Measurements from ENCODE around the gene CLEC2L.
"Not testable (repeated sequence)": the region's sequence is repeated elsewhere in the genome, so short reads cannot be mapped to it uniquely, and the experiment has no call there.

The CLEC2L gene

DNA sequence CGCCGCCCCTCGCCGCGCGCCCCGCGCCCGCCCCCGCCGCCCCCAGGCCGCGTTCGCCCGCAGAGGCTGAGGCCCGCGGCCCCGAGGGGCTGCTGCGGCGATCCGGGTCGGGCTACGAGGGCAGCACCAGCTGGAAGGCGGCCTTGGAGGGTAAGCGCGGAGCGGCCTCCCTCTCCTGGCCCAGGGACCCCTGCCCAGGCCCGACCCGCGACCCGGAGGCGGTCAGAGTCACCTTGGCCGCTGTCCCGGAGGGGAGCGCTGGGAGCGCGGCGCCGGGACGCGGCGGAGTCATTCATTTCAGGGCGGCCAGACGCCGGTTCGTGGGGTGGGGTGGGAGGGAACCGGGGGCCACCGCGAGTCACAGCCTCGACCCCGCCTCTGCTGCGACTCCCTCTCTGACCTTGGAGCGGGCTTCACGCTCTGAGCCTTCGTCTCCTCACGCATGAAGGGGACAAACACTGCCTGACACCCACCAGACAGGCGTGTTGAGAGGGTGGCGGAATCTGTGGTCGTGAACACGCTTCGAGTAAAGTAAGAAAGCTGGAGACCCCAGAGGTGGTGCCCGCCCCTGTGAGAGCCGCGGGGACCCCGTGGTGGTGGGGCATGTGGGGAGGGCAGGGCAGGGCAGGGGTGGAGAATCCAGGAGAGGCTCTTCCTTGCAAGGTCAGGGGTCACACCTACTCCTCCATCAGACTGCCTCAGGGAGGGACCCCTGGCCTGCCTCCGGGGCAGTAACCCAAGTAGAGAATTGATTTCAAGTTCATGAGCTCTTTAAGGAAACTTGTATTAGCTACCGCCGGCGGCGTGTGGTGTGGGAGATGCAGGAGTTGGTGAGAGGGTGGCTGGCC, 707 bp downstream of the CLEC2L start:
- no peak for DNase-seq

DNA sequence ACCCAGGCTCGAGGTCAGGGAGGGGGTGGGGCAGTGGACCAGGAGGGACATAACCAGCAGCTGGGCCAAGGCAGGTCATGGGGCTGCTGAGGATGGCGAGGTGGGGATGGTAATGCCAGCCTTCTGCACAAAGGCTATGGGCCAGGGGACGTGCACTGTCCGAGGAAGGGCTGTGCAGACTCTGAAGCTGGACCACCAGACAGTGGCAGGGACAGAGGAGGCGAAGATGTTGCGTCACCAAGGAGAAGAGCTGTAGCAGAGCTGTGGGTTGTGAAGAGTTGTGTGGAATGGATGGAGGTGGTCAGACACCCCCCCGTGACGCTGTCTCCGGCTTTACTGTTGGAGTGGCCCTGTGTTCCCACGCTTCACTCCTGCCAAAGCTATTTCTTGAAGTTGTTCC, 1.8 kb downstream of the CLEC2L start:
- DNase-seq, result no peak

DNA sequence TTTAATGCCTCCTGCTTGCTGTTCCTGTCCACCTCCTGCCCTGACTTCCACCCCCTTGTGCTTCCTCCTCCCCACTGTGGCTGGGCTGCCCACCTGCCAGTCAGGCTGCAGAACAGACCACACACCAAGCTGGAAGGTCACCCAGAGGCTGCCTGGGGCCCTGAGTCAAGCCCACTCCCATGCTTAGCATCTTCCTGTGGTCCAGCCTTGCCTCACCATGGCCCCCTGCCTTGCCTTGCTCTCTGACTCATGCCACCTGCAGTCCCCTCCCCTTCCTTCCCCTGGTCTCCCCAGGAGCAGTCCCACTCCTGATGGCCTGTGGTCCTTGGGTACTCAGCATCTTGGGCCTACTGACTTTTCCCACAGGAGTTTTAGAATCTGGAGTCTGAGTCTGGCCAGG, 2.3 kb downstream of the CLEC2L start:
- DNase-seq, result no peak

DNA sequence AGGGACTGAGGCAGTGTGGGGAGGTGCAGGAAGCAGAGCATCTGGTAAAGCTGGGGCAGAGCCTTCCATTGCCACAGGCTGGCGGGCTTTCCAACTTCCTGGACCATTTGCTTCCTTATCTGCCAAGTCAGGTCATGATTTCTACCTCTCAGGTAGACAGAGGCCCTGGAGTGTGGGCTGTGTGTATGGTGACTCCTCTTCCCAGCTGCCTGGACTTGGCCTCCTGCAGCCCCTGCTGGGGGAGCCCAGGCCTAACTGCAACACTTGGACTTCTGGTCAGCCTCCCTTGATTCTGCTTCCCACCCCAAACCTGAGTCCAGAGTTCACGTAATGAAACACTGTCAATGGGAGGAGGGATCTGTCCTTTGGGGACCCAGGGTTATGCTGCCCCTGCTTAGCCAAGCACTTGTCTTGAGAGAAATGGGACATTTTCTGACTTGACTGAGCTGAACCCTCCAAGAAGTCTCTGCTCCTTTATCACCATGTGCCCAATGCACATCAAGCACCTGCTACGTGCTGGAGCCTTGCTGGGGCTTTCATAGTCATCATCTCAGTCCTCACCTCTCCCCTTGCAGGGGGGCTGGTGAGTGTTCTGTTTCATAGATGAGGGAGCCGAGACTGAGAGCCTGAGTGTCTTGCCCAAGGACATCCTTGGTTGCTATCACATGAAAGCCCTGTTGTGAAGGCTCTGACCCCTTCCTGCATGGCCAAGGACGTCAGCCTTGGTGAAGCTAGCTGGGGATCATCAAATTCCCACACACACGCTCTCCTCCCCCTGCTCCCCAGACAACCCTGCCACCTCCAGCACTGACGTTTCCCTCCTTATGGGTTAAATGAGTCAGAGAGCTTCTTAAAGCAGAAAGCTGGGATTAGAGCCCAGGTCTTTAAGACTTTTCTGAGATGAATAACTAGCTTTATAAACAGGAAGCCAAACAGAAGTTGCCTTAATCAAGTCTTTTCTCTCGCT, 3.4 kb downstream of the CLEC2L start:
- DNase-seq, result no peak

DNA sequence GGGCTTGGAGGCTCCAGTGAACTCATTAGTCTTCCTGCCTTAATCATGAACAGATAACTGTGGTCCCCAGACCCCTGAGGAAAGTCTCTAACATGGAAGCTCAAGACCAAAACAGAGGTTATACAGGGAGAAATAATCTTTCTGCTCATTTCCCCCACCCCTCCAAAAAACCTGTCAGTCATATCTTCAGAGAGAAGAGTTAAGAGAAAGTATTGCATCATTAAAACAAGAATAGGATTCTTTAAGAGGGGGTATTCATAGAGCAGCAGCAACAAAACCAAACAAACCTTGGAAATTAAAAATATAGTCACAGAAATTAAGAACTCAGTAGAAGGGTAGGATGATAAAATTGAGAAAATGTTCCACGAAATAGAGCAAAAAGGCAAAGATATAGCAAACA, 7.6 kb downstream of the CLEC2L start:
- no peak for DNase-seq

DNA sequence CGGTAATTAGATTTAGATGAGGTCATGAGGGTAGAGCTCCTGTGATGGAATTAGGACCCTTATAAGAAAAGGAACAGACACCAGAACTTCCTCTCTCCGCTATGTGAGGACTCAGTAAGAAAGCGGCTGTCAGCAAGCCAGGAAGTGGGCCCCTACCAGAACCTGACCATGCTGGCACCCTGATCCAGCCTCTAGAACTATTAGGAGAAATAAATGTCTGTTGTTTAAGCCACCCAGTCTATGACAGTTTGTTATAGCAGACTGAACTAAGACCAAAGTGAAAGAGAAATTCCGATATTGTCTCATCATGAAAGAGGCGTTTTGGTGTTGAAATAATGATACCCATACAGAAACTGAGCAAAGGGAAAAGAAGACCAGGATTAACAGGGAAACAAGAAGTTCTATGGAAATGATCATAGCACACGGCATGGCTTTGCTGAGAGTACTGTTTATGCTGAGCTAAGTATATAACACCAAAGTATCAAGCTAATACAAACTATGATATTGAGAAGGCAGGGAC, 9.2 kb downstream of the CLEC2L start:
- no peak for DNase-seq

DNA sequence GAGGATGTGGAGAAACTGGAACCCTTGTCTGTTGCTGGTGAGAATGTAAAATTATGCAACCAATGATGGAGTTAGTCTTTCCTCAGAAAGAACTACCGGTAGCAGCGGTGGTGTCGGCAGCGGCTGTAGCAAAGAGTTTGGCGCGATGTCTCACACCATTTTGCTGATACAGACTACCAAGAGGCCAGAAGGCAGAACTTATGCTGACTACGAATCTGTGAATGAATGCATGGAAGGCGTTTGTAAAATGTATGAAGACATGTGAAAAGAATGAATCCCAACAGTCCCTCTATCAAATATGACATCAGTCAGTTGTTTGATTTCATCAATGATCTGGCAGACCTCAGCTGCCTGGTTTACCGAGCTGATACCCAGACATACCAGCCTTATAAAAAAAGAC, 10.6 kb downstream of the CLEC2L start:
- no peak for DNase-seq

DNA sequence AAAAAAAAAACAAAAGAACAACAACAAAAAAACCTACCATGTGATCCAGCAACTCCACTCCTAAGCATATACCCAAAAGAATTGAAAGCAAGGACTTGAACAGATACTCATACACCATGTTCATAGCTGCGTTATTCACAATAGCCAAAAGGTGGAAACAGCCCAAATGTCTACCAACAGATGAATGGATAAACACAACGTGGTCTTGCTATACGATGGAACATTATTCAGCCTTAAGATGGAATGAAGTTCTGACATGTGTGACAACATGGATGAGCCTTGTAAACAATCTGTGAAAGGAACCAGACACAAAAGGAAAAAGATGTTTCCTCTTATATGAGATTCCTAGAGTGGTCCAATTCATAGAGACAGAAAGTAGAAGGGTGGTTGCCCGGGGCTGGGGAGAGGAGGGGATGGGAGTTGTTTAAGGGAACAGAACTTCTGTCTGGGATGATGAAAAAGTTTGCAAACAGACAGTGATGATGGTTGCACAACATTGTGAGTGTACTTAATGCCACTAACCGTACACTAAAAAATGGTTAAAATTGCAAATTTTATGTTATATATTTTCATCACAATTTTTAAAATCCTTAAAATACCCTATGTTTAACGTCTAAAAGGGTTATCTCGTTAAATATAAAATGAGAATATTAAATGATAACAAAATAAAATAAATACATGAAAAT, 11.6 kb downstream of the CLEC2L start:
- DNase-seq, result no peak

DNA sequence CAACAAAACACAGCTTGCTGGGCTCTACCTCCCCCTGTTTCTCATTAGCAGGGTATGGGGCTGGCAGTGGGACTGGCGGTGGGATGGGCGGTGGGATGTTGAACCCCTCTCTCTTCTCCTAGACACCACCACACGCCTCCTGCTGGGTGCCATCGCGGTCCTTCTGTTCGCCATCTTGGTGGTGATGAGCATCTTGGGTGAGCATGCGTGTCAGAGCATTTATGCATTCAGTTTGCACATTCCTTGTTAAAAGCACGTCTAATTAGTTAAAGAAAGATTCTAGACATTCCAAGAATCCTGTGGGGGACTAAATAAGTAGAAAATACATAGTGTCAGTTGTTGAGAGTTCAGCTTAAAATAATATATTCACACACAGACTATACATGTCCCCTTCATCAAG, 12.7 kb downstream of the CLEC2L start:
- DNase-seq, result no peak

DNA sequence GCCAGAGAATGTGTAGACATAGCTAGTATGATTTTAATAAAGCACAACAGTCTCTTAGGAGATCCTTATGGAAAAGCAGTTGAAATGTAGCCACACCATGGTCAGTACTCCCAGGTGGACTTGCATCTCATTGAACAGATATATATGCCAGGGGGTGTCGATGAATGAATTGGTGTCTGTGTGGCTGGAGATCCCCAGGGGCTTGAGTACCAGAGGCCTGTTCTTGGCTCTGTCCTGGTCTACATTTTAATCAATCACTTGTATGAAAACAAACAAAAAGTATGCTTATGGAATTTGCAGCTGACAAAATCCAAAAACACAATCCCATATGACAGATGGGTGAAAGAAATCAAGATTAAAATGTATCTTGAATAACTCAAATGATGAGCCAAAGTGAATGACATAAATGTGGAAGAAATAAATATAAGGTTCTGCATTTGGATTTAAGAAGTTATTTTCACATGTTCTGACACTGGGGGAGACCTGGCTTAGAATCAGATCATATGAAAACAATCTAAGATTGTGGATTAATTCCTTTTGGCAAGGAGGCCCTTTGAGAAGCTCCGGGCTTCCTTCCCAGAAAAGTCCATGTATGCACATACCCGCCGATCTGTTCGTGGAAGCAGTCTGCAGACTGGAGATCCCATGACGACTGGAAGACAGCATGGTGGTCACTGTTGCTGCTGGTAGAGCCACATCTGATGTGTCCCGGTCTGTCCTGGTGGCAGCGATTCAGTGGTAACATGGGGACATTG, 15.6 kb downstream of the CLEC2L start:
- no peak for DNase-seq

DNA sequence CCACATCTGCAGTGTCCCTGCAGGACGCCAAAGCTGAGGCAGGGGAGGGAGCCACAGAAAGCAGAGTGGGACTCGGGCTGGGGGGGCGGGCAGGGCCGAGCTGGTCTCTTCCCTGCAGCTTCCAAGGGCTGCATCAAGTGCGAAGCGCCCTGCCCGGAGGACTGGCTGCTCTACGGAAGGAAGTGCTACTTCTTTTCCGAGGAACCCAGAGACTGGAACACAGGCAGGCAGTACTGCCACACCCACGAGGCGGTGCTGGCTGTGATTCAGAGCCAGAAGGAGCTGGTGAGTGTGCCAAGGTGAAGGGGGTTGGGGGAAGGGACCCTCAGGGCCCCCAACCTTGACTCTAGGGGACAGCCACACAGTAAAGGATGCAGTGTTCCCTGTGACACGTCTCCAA, 16.7 kb downstream of the CLEC2L start:
- DNase-seq, result no peak

DNA sequence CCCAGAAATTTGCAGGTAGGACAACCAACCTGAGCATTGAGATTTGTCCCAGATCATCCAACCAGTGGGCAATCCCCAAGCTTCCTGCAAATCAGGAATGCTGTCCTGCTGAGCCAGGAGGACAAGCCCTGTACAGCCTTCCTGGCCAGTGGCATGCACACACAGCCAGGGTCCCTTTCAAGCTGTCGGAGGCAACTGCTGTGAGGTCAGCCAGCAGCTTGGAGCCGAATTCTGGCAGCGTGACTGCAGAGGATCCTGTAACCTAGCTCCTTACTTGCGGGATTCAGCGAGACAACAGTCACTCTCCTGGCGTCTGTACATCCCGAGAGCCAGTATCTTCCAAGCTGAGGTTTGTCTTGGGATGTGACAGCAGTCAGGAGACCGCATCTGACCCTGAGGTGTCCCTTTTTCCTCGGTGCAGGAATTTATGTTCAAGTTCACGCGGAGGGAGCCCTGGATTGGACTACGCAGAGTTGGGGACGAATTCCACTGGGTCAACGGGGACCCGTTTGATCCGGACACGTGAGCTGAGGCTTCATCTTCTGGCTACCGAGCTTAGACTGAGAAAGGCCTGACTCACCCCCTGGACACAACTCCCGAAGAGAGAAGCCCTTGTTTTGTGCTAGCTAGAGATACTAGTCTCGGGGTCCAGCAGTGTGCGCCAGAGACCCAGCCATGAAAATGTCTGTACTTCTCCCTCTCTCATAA, 18.3 kb downstream of the CLEC2L start:
- DNase-seq, result no peak

DNA sequence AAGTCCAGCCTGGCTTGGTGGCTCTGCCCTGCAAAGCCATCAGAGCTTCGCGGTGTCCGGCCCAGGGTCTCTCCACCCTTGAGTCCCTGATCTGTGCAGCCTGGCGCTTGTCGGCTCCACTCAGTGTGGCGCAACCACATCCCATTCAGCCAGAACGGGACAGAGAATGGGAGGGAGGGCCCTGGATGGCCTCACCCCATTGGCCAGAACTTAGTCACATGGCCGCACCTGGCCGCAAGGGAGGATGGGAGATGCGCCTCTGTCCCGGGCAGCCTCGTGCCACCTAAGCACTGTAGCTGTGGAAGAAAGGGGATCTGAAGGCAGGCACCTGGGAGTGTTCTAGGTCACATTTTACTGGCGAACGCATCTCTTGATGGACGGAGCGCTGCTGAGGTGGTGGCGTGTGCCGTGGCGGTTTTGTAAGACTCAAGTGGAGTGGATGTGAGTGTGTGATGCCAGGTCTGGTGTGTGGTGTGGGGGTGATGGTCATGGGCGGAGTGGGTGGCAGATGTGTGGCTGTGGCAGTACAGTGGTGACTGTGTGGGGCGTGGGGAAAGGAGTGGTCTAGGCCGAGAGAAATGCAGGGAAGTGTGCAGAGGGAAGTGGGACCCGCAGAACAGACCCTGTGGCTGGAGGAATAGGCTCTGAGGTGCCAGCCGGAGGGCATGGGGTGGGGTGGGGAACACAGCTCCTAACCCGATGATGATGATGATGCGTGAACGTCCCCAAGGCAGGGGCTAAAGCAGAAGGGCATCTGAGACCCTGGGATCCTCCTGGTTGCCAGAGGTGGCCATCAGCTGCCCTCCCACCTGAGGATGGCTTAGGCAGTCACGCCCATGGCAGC, 19.0 kb downstream of the CLEC2L start:
- no peak for DNase-seq

DNA sequence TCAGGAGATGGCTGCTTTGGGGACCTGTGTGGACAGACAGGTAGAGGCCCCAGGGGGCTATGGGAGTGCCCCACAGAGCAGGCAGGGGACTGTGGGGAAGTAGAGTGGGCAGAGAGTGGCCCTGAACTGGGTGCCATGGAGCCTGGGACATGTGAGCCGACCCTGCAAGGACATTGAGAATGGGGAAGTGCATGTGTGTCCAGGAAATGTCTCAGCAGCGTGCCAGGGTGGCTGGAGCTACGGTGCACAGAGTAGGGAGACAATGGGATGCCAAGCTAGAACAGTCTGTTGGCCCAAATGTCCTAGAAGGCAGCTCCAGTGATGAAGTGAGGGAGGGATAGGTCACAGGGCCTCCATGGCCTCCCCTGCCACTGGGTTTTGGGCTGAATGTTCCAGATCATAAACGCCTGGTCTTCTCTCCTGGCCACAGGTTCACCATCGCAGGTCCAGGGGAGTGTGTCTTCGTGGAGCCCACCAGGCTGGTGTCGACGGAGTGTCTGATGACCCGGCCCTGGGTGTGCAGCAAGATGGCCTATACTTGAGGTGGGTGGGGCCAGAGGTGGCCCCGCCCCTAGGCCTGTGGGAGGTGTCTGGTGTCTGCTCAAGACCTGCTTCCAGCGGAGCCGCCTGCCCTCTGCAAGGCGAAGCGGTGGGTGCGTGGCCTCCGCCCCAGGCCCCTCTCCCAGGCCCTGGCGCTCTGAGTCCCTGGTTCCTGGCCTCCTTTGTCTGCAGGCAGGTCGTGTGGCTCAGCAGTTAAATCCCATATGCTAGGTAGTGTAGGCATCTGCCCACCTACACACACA, 20.5 kb downstream of the CLEC2L start:
- DNase-seq, result no peak

DNA sequence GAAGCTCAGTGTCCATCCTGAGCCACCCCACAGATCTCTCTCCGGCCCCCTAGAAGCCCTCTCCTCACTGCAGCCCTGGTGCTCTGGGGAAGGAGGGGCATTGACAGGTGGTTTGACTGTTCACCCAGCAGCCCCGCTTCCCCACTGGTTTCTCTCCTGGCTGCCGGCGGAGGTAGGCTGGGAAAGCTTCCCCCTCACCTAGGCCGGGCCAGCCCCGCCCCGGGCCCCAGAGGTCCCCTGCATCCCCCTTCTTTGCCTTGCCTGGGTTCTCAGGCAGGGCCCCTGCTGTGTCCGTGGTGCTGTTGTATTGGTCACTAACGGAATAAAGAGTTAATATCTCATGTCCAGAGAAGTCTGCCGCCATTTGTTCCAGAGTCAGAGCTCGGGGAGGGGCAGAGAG, 21.2 kb downstream of the CLEC2L start:
- no peak for DNase-seq

DNA sequence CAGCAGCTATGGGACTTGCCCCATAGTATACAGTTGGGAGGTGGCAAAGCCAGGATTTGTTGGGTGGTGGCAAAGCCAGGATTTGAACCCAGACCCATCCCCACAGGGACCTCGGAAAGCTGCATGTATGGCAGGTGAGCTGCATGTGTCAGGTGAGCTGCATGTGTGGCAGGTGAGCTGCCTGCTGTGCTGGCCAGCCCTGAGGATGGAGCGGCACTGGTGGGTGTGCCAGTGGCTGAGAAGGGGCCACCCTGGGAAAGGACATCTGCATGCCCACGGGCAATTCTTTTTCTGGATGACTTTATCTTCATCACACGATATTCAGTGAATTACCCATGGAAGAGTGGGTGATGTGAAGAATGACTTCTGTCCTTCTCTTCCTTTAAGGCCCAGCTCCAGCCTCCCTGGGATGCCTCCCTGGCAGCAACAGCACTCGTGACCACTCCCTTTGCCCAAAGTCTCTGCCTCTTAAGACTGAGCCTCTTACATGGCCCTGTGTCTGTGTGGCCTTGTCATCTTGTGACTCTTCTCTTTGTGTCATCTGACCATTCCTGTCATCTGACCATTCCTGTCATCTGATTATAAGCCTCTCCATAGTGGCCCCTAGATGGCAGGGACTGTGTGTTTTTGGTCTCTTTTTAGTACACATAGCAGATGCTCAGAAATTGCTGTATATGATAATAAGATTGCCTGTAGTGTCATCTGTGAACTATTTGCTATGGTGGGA, 25.0 kb downstream of the CLEC2L start:
- no peak for DNase-seq

DNA sequence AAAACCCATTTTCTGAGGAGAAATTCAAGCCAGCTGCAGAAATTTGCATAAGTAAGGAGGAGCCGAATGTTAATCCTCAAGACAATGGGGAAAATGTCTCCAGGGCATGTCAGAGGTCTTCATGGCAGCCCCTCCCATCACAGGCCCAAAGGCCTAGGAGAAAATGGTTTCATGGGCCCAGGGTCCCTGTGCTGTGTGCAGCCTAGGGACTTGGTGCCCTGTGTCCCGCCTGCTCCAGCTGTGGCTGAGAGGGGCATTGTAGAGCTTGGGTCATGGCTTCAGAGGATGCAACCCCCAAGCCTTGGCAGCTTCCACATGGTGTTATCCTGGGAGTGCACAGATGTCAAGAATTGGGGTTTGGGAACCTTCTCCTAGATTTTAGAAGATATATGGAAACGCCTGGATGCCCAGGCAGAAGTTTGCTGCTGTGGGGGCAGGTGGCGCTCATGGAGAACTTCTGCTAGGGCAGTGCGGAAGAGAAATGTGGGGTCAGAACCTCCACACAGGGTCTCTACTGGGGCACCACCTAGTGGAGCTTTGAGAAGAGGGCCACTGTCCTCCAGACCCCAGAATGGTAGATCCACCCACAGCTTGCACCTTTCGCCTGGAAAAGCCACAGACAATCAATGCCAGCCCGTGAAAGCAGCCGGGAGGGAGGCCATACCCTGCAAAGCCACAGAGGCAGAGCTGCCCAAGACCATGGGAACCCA, 30.7 kb downstream of the CLEC2L start:
- DNase-seq, result not testable (repeated sequence)

DNA sequence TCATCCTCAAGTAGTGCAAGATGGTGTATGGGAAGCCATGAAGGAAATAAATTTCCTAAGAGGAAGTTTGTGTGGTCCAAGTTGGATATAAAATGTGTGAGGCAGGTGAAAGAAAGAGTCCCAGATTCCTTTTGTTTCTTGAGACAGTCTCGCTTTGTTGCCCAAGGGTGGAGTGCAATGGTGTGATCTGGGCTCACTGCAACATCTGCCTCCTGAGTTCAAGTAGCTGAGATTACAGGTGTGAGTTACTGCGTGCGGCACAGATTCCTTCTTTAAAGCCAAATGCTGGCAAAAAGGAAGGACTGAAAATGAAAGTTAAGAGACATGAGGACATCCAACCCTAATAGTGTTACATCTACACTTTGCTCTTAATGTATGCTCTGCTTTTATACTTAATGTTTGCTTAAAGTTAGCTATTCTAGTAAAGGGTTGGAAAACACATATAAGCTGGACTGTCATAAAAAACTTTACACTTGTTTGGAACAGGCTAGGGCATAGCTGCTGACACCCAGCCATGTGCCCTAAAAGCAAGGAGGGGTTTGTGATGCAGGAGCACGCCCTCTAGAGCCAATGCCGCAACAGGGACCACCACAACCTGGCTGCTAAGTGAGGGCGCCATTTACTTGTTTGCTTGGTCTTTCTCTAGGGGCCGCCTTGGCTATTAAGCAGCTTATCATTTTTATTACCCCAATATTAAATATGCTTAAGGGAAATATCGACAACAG, 34.5 kb downstream of the CLEC2L start:
- no peak for DNase-seq
